ENCODE measurements around the gene SBNO2. TPM values are rescaled to one million over a fixed set of nuclear protein-coding genes. Genes with fewer than 3 reads are reported as not detected.

Gene SBNO2
- total RNA-seq, 1 experiment from 2014 or later, result 51.8 TPM

DNA sequence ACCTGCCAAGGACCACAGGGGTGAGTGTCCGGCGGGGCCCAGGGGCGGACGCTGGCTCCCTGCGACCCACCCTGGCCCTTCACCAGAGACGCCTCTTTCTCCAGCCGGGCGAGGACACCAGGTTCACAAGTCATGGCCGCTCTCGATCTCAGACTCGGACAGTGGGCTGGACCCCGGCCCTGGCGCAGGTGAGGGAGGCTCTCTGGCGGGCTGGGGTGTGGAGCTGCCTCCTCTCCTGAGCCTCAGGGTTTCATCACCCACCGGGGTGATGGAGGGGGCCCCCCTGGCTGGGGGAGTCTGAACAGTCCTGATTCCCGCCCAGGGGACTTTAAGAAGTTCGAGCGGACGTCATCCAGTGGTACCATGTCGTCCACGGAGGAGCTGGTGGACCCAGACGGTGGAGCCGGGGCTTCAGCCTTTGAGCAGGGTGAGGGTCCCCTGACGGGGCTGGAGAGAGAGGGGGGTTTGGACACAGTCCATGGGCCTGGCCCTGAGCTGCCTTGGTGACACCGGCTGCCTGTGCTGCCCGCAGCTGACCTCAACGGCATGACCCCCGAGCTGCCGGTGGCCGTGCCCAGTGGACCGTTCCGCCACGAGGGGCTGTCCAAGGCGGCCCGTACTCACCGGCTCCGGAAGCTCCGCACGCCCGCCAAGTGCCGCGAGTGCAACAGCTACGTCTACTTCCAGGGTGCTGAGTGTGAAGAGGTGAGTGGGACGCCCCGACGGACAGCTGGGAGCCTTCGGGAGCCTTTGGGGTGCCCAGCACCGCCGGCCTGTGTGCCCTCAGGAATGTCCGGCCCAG, 93.5 kb downstream of the SBNO2 start:
- intact Hi-C loops (cut with micrococcal nuclease; ENCODE audit: unreplicated experiment), result no loop called here
- H3K9me3 ChIP-seq (ENCODE audit: low read depth, low read length, poor library complexity, severe bottlenecking), result no peaks in the 10 kb centered on the region
- no peak for DNase-seq (ENCODE audit: low spot score)
- H3K27ac ChIP-seq (ENCODE audit: low read depth, low read length, poor library complexity, severe bottlenecking), result no peak overlapping the region
- H3K4me1 ChIP-seq (ENCODE audit: insufficient read depth, low read length, poor library complexity, severe bottlenecking), result peaks cover 11% of the 10 kb centered on the region
- no peaks in the 10 kb centered on the region for H3K36me3 ChIP-seq (ENCODE audit: insufficient read depth, low read length, poor library complexity, severe bottlenecking)
- ChIA-PET POLR2A (ENCODE audit: low non-redundant PET) (no interaction called here), CTCF (no interaction called here)
- TF ChIP-seq, protein P1, sequence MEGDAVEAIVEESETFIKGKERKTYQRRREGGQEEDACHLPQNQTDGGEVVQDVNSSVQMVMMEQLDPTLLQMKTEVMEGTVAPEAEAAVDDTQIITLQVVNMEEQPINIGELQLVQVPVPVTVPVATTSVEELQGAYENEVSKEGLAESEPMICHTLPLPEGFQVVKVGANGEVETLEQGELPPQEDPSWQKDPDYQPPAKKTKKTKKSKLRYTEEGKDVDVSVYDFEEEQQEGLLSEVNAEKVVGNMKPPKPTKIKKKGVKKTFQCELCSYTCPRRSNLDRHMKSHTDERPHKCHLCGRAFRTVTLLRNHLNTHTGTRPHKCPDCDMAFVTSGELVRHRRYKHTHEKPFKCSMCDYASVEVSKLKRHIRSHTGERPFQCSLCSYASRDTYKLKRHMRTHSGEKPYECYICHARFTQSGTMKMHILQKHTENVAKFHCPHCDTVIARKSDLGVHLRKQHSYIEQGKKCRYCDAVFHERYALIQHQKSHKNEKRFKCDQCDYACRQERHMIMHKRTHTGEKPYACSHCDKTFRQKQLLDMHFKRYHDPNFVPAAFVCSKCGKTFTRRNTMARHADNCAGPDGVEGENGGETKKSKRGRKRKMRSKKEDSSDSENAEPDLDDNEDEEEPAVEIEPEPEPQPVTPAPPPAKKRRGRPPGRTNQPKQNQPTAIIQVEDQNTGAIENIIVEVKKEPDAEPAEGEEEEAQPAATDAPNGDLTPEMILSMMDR (conservative IDR thresholded peaks at IDR 0.05; ENCODE audit: low read depth, low read length), result no peak
- no peaks in the 10 kb centered on the region for H3K27me3 ChIP-seq (replicated peaks; ENCODE audit: insufficient read depth, low read depth, low read length, poor library complexity)
- BruUV-seq (replicated peaks), result no TSS peak
- H3K4me3 ChIP-seq (ENCODE audit: low read depth, low read length, poor library complexity, severe bottlenecking), result no peak overlapping the region

DNA sequence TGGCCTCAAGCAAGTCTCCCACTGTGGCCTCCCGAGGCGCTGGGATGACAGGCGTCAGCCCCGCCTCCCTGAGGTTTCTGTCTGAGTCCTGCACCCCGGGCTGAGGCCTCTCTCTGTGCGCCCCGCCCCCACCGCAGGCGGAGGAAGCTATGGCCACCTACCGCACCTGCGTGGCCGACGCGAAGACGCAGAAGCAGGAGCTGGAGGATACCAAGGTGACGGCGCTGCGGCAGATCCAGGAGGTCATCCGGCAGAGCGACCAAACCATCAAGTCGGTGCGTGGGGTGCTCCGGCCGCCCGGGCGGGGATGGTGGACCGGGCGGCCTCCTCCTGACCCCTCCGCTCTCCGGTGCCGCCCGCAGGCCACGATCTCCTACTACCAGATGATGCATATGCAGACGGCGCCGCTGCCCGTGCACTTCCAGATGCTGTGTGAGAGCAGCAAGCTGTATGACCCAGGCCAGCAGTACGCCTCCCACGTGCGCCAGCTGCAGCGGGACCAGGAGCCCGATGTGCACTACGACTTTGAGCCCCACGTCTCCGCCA, 94.4 kb downstream of the SBNO2 start:
- POLR2A ChIA-PET (ENCODE audit: low non-redundant PET), result no interaction called here
- CTCF ChIA-PET, result no interaction called here
- Histone ChIP-seq H3K27ac (ENCODE audit: low read depth, low read length, poor library complexity, severe bottlenecking) (no peak overlapping the region), H3K4me3 (ENCODE audit: low read depth, low read length, poor library complexity, severe bottlenecking) (no peak overlapping the region), H3K36me3 (ENCODE audit: insufficient read depth, low read length, poor library complexity, severe bottlenecking) (no peaks in the 10 kb centered on the region), H3K9me3 (ENCODE audit: low read depth, low read length, poor library complexity, severe bottlenecking) (no peaks in the 10 kb centered on the region), H3K4me1 (ENCODE audit: insufficient read depth, low read length, poor library complexity, severe bottlenecking) (peaks cover 11% of the 10 kb centered on the region), H3K27me3 (replicated peaks; ENCODE audit: insufficient read depth, low read depth, low read length, poor library complexity) (no peaks in the 10 kb centered on the region)
- no TSS peak for BruUV-seq (replicated peaks)
- TF ChIP-seq, protein P1 (conservative IDR thresholded peaks at IDR 0.05; ENCODE audit: low read depth, low read length), result no peak
- intact Hi-C loops (cut with micrococcal nuclease; ENCODE audit: unreplicated experiment), result no loop called here
- DNase-seq (ENCODE audit: low spot score), result no peak

DNA sequence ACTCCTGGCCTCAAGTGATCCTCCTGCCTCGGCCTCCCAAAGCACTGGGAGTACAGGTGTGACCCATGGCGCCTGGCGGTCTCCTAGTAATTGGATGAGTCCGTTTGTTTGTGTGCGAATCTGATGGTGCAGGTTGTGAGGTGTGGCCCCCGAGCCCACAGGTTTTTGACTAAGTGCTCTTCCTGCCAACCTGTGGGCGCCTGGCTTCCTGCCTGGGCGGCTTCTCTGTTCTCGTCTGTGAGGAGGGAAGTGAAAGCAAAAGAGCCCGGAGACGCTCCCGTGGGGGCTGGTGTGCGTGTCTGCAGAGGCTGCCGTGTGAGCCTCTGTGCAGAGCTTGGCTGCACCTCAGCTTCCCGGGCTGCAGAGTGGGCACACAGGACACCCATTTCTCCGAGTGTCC, 97.1 kb downstream of the SBNO2 start:
- no peak for DNase-seq (ENCODE audit: low spot score)
- Histone ChIP-seq H3K4me1 (ENCODE audit: insufficient read depth, low read length, poor library complexity, severe bottlenecking) (peaks cover 6% of the 10 kb centered on the region), H3K27ac (ENCODE audit: low read depth, low read length, poor library complexity, severe bottlenecking) (no peak overlapping the region), H3K36me3 (ENCODE audit: insufficient read depth, low read length, poor library complexity, severe bottlenecking) (no peaks in the 10 kb centered on the region), H3K27me3 (replicated peaks; ENCODE audit: insufficient read depth, low read depth, low read length, poor library complexity) (no peaks in the 10 kb centered on the region), H3K9me3 (ENCODE audit: low read depth, low read length, poor library complexity, severe bottlenecking) (no peaks in the 10 kb centered on the region), H3K4me3 (ENCODE audit: low read depth, low read length, poor library complexity, severe bottlenecking) (no peak overlapping the region)
- POLR2A ChIA-PET (ENCODE audit: low non-redundant PET), result no interaction called here
- CTCF ChIA-PET, result no interaction called here
- TF ChIP-seq, protein P1 (conservative IDR thresholded peaks at IDR 0.05; ENCODE audit: low read depth, low read length), result no peak
- no TSS peak for BruUV-seq (replicated peaks)
- intact Hi-C loops (cut with micrococcal nuclease; ENCODE audit: unreplicated experiment), result no loop called here
